ENCODE data around the gene SMIM3.

DNA sequence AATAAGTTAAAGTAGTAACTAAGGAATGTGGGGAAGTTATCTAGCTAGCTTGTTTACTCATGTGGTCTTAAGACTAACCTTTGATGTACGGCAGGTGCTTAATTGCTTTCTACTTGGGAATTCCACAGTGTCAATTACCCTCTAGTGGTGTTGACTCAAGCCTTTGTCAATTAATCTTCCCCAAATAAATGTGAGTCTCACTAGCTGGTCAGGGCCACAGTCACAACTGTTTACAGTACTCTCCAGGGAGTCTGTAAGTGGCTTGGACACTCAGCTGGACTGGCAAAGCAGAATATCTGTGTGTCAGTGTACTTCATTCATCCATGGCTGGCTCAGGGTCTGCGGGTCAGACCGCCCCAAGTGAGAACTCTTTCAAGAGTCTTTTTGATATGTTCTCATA lies 30.8 kb downstream of the SMIM3 start:
- TF ChIP-seq HNRNPLL (IDR thresholded peaks at IDR 0.05; ENCODE audit: low read depth, low read length, poor library complexity, severe bottlenecking) (no peak), EZH2 (conservative IDR thresholded peaks at IDR 0.05; ENCODE audit: low read depth, low read length) (no peak), SP5 (CRISPR knock-in tag; IDR thresholded peaks at IDR 0.05; ENCODE audit: borderline replicate concordance, low read depth) (no peak), ZSCAN9 (CRISPR knock-in tag; IDR thresholded peaks at IDR 0.05; ENCODE audit: borderline replicate concordance) (no peak), ATF2 (CRISPR knock-in tag; IDR thresholded peaks at IDR 0.05) (no peak), TBL1XR1 (IDR thresholded peaks at IDR 0.05; ENCODE audit: borderline replicate concordance, low read length, partially characterized antibody) (no peak), ZNF503 (CRISPR knock-in tag; IDR thresholded peaks at IDR 0.05) (no peak), ZNF407 (CRISPR knock-in tag; IDR thresholded peaks at IDR 0.05; ENCODE audit: not compliant biosample characterization) (no peak), FLYWCH1 (CRISPR knock-in tag; IDR thresholded peaks at IDR 0.05) (no peak), ZNF329 (CRISPR knock-in tag; IDR thresholded peaks at IDR 0.05; ENCODE audit: low read depth) (no peak), ZNF572 (CRISPR knock-in tag; IDR thresholded peaks at IDR 0.05) (no peak), TAF1 (CRISPR knock-in tag; IDR thresholded peaks at IDR 0.05) (no peak), SRSF9 (IDR thresholded peaks at IDR 0.05; ENCODE audit: borderline replicate concordance, insufficient read depth, low read depth, low read length, poor library complexity, severe bottlenecking) (no peak)
- TF ChIP-seq, protein P1, sequence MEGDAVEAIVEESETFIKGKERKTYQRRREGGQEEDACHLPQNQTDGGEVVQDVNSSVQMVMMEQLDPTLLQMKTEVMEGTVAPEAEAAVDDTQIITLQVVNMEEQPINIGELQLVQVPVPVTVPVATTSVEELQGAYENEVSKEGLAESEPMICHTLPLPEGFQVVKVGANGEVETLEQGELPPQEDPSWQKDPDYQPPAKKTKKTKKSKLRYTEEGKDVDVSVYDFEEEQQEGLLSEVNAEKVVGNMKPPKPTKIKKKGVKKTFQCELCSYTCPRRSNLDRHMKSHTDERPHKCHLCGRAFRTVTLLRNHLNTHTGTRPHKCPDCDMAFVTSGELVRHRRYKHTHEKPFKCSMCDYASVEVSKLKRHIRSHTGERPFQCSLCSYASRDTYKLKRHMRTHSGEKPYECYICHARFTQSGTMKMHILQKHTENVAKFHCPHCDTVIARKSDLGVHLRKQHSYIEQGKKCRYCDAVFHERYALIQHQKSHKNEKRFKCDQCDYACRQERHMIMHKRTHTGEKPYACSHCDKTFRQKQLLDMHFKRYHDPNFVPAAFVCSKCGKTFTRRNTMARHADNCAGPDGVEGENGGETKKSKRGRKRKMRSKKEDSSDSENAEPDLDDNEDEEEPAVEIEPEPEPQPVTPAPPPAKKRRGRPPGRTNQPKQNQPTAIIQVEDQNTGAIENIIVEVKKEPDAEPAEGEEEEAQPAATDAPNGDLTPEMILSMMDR (CRISPR knock-in tag; IDR thresholded peaks at IDR 0.05) = no peak

All from HepG2 (cell line).